VCaP (cell line): ENCODE results near the gene MS4A1.
"Not testable (repeated sequence)": the region's sequence is repeated elsewhere in the genome, so short reads cannot be mapped to it uniquely, and the experiment has no call there.

Experiments used
- H3K27ac ChIP-seq: fragments of 450-650 bp; 2 replicates; pipeline ENCODE4 v1.5.1; 2017
- CTCF ChIP-seq: fragments of 450-650 bp; conservative IDR thresholded peaks from 2 replicates; pipeline ENCODE4 v1.5.1; 2017; ENCODE audit warnings: mild to moderate bottlenecking, moderate library complexity

MS4A1 gene

GRCh38 chr11:60447070-60447469, 8.6 kb upstream of the MS4A1 start:
- no peak for TF ChIP-seq CTCF
- no peak overlapping the region for H3K27ac ChIP-seq

- TF ChIP-seq CTCF, result no peak
- H3K27ac ChIP-seq, result no peak overlapping the region
Measured at GRCh38 chr11:60447846-60448245, 7.8 kb upstream of the MS4A1 start.

- H3K27ac ChIP-seq, result not testable (repeated sequence)
Measured at GRCh38 chr11:60451185-60451584, 4.5 kb upstream of the MS4A1 start.

- no peak for TF ChIP-seq CTCF
Measured at GRCh38 chr11:60454212-60454611, 1.4 kb upstream of the MS4A1 start.

GRCh38 chr11:60457576-60457975, 1.9 kb downstream of the MS4A1 start:
- H3K27ac ChIP-seq, result no peak overlapping the region
- TF ChIP-seq CTCF, result no peak

More at GRCh38 chr11:60454212-60454611, 1.4 kb upstream of the MS4A1 start:
- no peak overlapping the region for H3K27ac ChIP-seq

GRCh38 chr11:60459345-60459744, 3.7 kb downstream of the MS4A1 start:
- H3K27ac ChIP-seq, result no peak overlapping the region
- no peak for TF ChIP-seq CTCF

- no peak for TF ChIP-seq CTCF
- H3K27ac ChIP-seq, result no peak overlapping the region
Measured at GRCh38 chr11:60468829-60469228, 13.2 kb downstream of the MS4A1 start.

GRCh38 chr11:60469723-60470122, 14.1 kb downstream of the MS4A1 start:
- H3K27ac ChIP-seq, result no peak overlapping the region
- TF ChIP-seq CTCF, result peak; percentile 43
